Lung microvascular endothelial cell (primary cell): ENCODE measurements around the gene CFDP1. TPM values are rescaled to one million over a fixed set of nuclear protein-coding genes. Genes with fewer than 3 reads are reported as not detected.
A peak's percentile ranks its signal among the peaks of the same experiment; 100 is the strongest.

Experiments used
- DNase-seq, 2 donors: peaks; one replicate each; pipeline versions ENCODE4 v3.0.0 to v3.0.0-alpha.2; 2010; ENCODE audit warnings: low read depth in 2 of 2
- total RNA-seq: library from RNA; depleted of rRNA; stranded (reverse); fragments of >200 nt; gene quantifications from 2 replicates; pipeline ENCODE4 v1.2.1, GENCODE V29; 2014

The CFDP1 gene
- total RNA-seq, 1 donor from 2014 or later = 40.9 TPM

- DNase-seq = peak in 1 of 2 donors; percentile 15
These were observed 112.9 kb downstream of the CFDP1 start for GRCh38 chr16:75320435-75320834.

GRCh38 chr16:75319513-75320411 lies 113.5 kb downstream of the CFDP1 start:
- DNase-seq = peak in 1 of 2 donors; percentile 85

DNA sequence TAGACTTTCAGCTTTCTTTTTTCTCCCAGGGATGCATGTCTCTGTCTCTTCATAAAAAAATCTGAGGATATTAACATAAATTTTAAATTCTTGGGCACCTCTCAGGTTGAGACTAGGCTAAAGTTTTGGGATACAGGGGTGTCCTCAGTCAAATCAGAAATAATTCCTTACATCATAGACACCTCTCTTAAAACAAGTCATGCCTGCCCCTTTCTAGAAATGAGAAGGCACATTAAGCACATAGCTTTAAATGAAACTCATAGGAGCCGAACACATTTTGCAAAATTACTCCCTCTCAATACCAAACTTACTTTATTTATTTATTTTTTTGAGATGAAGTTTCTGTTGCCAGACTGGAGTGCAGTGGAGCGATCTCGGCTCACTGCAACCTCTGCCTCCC lies 114.6 kb downstream of the CFDP1 start:
- DNase-seq = no peak

- DNase-seq = no peak
These were observed 115.8 kb downstream of the CFDP1 start for GRCh38 chr16:75317532-75317931.

DNA sequence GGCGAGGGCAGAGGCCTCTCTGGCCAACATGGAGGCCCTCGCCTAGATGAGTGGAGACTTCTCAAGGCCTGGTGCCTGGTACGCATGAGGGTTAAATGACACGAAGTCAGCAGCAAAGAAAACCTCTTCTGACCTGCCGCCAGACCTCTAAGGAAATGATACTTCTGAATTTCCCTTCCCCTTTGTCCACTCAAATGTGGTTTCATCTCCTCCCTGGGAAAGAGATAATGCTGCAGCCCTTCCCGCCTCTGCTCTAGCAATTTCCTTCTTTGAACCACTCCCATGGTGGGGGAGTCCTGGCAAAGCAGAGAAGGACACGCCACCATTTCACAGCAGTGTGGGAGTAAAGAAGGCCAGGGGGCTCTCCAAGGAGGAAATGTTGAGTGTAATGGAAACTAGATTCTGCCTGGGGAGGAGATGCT lies 116.2 kb downstream of the CFDP1 start:
- DNase-seq = peak in 1 of 2 donors; percentile 66

- no peak for DNase-seq
These were observed 117.6 kb downstream of the CFDP1 start for GRCh38 chr16:75315539-75316306.

DNA sequence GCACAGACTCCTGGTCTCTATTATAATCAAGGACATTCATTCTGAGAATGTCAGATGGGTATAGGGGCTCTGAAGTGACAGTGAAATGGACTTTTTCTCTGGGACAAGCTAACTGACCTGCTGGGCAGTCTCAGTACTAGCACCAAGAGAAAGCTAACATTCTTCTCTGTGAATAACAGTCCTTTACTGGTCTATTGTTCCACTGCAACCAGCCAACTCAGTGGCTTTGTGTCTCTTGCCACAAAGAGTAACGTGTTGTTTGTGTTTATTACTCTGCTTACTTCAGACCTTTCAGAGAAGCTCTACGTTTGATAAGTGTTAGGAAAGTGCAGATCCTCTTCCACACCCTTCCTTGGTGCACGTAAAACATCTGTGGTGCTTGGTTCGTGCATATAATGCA lies 120.4 kb downstream of the CFDP1 start:
- DNase-seq = no peak

- DNase-seq = peak in 1 of 2 donors; percentile 17
These were observed 121.8 kb downstream of the CFDP1 start for GRCh38 chr16:75311383-75311938.

- no peak for DNase-seq
These were observed 122.8 kb downstream of the CFDP1 start for GRCh38 chr16:75310541-75310940.

GRCh38 chr16:75309899-75310430 lies 123.3 kb downstream of the CFDP1 start:
- DNase-seq = no peak

DNA sequence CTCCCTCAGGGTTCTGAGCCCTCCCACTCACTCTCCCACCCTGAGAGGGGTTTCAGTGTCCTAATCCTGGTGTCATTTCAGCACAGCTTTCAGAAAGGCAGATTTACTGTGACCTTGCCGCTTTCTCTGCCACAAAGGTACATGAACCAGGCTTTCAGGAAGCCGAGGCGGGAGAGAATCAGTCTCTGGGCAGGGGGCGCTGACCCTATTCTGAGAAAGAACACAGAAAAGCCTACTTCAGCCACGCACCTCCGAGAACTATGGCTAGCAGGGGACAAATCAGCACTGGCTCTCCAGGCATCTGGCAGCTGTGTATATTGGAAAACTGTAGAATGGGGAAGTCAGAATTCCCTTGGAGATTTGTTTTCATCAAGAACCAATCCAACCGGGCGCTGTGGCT lies 124.1 kb downstream of the CFDP1 start:
- no peak for DNase-seq

GRCh38 chr16:75308011-75308410 lies 125.3 kb downstream of the CFDP1 start:
- no peak for DNase-seq

DNA sequence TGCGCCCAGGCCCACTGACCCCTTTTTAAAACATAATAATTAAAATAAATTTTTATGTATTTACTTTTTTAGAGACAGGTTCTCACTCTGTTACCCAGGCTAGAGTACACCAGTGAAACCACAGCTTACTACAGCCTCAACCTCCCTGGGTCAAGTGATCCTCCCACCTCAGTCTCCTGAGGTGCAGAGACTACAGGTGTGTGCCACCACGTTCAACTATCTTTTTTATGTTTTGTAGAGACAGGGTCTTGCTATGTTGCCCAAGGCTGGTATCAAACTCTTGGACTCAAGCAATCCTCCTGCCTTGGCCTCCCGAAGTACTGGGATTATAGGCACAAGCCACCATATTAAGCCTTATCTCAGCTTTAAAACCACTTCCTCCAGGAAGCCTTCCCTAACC lies 125.8 kb downstream of the CFDP1 start:
- no peak for DNase-seq

DNA sequence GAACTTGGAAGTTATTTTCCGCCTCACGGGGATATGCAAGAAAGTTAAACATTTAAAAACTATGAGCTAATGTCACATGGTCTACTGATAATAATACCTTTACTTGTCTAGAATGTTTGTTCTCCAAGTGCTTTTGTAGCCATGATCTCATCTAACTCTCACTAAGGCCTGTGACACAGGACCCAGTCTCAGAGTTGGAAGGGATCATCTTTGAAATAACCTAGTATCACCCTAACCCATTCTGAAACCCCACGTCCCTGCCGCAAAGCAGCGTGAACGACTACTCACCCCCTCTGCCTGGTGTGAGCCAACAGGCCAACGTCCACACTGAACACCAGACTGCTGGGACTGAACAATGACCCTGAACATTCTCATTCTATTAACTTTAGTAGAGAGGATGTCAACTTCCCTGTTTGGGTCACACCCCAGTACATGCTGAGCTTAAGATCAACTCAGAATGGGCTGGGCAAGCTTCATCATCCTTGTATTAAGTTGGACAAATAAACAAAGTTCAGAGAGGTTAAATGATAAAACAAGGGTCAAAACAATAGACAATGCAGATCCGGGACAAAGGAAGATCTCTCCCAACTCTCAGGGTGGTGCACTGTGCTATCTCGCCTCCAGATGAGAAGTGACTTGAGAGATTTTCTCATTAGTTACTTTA lies 127.1 kb downstream of the CFDP1 start:
- peak; percentile 50 to 51 for DNase-seq

GRCh38 chr16:75305364-75306098 lies 127.8 kb downstream of the CFDP1 start:
- DNase-seq = peak; percentile 73 to 99

DNA sequence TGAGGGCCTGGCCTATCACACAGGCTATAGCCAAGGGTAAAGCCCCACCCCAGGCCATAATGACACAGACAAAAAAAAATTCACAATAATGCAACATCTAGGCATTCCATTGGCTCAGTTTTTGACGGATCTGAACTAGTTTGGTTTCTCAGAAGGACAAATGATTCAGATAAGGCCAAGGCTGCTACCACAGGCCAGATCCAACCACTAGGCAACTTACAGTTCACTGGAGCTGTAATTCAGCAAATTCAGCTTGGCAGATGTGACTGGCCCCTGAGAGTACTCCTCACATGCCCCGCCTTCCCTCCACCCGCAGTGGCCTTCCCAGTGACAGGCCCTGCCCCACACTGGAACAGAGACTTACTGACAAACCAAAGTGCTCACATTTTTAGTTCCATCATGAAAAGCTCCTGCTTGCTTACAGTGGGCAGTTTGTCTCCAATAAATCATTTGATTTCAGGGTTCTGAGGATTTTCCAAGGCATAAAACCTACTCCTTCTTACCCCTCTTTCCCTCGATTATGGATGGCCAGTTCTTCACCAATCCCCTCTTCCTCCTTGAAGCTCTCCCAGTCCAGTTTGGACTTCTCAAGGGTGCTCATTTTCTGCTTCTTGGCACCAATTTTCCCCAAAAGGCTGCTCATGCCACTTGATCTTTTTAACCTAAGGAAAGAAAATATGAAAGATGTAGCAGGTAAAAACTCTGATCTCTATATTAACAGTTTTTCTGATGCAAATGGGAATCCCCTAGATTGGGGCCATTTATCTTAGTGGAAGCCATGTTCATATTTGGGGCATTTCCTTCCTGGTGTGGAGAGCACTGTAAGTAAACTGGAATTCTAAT lies 128.6 kb downstream of the CFDP1 start:
- peak; percentile 51 to 68 for DNase-seq

- no peak for DNase-seq
These were observed 131.5 kb downstream of the CFDP1 start for GRCh38 chr16:75301804-75302203.

DNA sequence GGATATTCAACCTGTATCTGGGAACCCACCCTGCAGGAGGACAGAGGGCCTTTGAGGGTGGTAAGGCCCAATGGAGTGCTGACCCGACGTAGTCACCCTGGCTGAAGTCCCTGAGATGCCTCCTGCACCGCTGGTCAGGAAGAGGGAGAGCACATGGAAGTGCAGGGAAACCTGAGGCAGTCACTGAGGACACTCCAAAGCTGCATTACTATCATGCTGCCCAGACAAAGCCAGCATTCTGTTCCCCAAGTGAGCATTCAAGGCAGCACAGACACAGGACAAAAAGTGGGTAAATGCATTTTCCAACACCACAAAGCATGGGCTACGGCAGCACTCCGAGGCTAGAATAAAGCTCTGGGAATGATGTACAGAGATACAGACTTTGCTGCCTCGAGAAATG lies 135.0 kb downstream of the CFDP1 start:
- DNase-seq = no peak

DNA sequence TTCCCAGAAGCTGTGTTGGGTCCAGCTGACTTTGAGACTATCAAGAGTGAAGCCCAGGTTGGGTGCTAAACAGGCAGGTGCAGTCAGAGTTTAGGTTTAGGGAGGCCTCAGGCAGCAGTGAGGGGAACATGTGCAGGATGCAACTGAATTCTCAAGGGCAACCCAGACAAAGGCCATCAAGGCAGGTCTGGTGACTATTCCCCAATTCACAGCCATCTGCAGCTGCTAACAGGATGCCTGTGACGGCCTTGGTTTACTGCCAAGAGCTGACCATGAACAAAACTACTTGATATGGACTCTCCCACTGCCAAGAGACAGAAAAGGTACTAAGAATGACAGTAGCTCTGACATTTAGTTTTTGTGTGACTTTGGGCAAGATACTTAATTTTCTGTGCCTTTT lies 136.7 kb downstream of the CFDP1 start:
- peak; percentile 90 to 91 for DNase-seq
